C4-2B (cell line): Measurements from ENCODE around the gene ASXL1.
A peak's percentile ranks its signal among the peaks of the same experiment; 100 is the strongest.
"Not testable (repeated sequence)": the region's sequence is repeated elsewhere in the genome, so short reads cannot be mapped to it uniquely, and the experiment has no call there.

ENCODE experiments used
- H3K27ac ChIP-seq: fragments of 450-650 bp; 2 replicates; pipeline ENCODE4 v1.5.1; 2017
- CTCF ChIP-seq: fragments of 450-650 bp; conservative IDR thresholded peaks from 2 replicates; pipeline ENCODE4 v1.5.1; 2017; ENCODE audit warnings: mild to moderate bottlenecking
- ZFX ChIP-seq: fragments of 450-650 bp; IDR thresholded peaks from 2 replicates; pipeline ENCODE4 v1.6.1; 2017

The ASXL1 gene

GRCh38 chr20:32353848-32354496 lies 4.2 kb upstream of the ASXL1 start:
- TF ChIP-seq CTCF (no peak), ZFX (no peak)

GRCh38 chr20:32354592-32355416 lies 3.3 kb upstream of the ASXL1 start:
- H3K27ac ChIP-seq: peak overlapping the region; percentile 17; the same call in 1 of the 2 replicates
- TF ChIP-seq CTCF: no peak
- TF ChIP-seq ZFX: no peak

More at GRCh38 chr20:32353848-32354496, 4.2 kb upstream of the ASXL1 start:
- H3K27ac ChIP-seq: peak overlapping the region; percentile 17; the same call in 1 of the 2 replicates

GRCh38 chr20:32355417-32355841 lies 2.7 kb upstream of the ASXL1 start:
- TF ChIP-seq ZFX (no peak), CTCF (no peak)
- no peak overlapping the region for H3K27ac ChIP-seq

GRCh38 chr20:32355907-32356621 lies 2.1 kb upstream of the ASXL1 start:
- H3K27ac ChIP-seq: not testable (repeated sequence)

GRCh38 chr20:32356622-32357374 lies 1.3 kb upstream of the ASXL1 start:
- H3K27ac ChIP-seq: peak overlapping the region; percentile 88

GRCh38 chr20:32357375-32357868 lies 709 bp upstream of the ASXL1 start:
- H3K27ac ChIP-seq: peak overlapping the region; percentile 88
- TF ChIP-seq ZFX (no peak), CTCF (no peak)

More at GRCh38 chr20:32356622-32357374, 1.3 kb upstream of the ASXL1 start:
- TF ChIP-seq ZFX (no peak), CTCF (no peak)

GRCh38 chr20:32358632-32358882 lies 426 bp downstream of the ASXL1 start:
- peak overlapping the region; percentile 88 for H3K27ac ChIP-seq
- TF ChIP-seq ZFX: no peak
- TF ChIP-seq CTCF: no peak
